HEK293T (cell line): ENCODE measurements around the gene SLC6A17.

Experiments used
- ELF4 ChIP-seq: fragments of 450-650 bp; IDR thresholded peaks from 2 replicates; pipeline ENCODE4 v1.6.1; 2017; ENCODE audit warnings: antibody characterized with exemption
- FOXK2 ChIP-seq: fragments of 450-650 bp; IDR thresholded peaks from 2 replicates; pipeline ENCODE4 v1.6.1; 2016; ENCODE audit warnings: mild to moderate bottlenecking
- FOXM1 ChIP-seq: fragments of 450-650 bp; IDR thresholded peaks from 2 replicates; pipeline ENCODE4 v1.6.1; 2017; ENCODE audit warnings: mild to moderate bottlenecking, borderline replicate concordance
- NFRKB ChIP-seq: fragments of 450-650 bp; IDR thresholded peaks from 2 replicates; pipeline ENCODE4 v1.6.1; 2016; ENCODE audit warnings: mild to moderate bottlenecking, moderate library complexity
- PKNOX1 ChIP-seq: fragments of 450-650 bp; IDR thresholded peaks from 2 replicates; pipeline ENCODE4 v1.6.1; 2016
- SUZ12 ChIP-seq: fragments of 450-650 bp; IDR thresholded peaks from 2 replicates; pipeline ENCODE4 v1.6.1; 2016; ENCODE audit warnings: mild to moderate bottlenecking
- TARDBP ChIP-seq: fragments of 450-650 bp; IDR thresholded peaks from 2 replicates; pipeline ENCODE4 v1.6.1; 2016
- ZNF384 ChIP-seq: fragments of 450-650 bp; IDR thresholded peaks from 2 replicates; pipeline ENCODE4 v1.6.1; 2016

DNA sequence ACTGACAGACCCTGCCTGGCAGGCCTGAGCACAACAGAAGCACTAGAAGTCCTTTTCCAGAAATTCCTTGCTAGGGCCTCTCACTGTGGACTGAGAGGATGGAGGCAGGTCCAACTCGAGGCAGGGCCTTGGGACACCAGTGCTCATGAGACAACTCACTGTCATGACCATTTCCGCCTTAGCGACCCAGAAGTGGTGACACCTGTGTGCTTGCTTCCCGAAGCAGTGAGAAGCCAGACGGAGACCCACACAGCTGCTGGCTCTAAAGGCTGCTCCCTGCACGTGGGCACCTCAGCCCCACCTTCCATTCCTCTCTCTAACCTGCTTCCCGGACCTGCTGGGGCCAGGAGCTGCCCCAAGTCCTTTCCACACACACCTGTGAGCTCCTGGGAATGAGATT is 92.9 kb downstream of the SLC6A17 start:
- TF ChIP-seq FOXM1 (no peak), SUZ12 (no peak), ELF4 (no peak), ZNF384 (no peak), FOXK2 (no peak), NFRKB (no peak), TARDBP (no peak), PKNOX1 (no peak)
